GM19035 (cell line): ENCODE results near the gene CPS1.

ENCODE experiments used
- ATAC-seq: cut with Tn5 transposase; IDR thresholded peaks from one replicate; pipeline ENCODE4 v1.9.1; 2021; ENCODE audit not compliant: unreplicated experiment

Gene CPS1

GRCh38 chr2:210604666-210605065 lies 48.3 kb downstream of the CPS1 start:
- ATAC-seq, result no peak

- ATAC-seq, result no peak
Measured at GRCh38 chr2:210606001-210606400, 49.6 kb downstream of the CPS1 start.

- ATAC-seq, result no peak
Measured at GRCh38 chr2:210611466-210611865, 55.1 kb downstream of the CPS1 start.

GRCh38 chr2:210616074-210616473 lies 59.7 kb downstream of the CPS1 start:
- no peak for ATAC-seq

- no peak for ATAC-seq
Measured at GRCh38 chr2:210617318-210617717, 60.9 kb downstream of the CPS1 start.

GRCh38 chr2:210617732-210618330 lies 61.4 kb downstream of the CPS1 start:
- ATAC-seq, result no peak

GRCh38 chr2:210620456-210620855 lies 64.1 kb downstream of the CPS1 start:
- ATAC-seq, result no peak

GRCh38 chr2:210623506-210623905 lies 67.1 kb downstream of the CPS1 start:
- no peak for ATAC-seq

- no peak for ATAC-seq
Measured at GRCh38 chr2:210626849-210627248, 70.5 kb downstream of the CPS1 start.

- no peak for ATAC-seq
Measured at GRCh38 chr2:210630873-210631560, 74.6 kb downstream of the CPS1 start.

- no peak for ATAC-seq
Measured at GRCh38 chr2:210633699-210634098, 77.3 kb downstream of the CPS1 start.

GRCh38 chr2:210635257-210635656 lies 78.9 kb downstream of the CPS1 start:
- no peak for ATAC-seq

GRCh38 chr2:210642333-210642732 lies 85.9 kb downstream of the CPS1 start:
- ATAC-seq, result no peak

- no peak for ATAC-seq
Measured at GRCh38 chr2:210647151-210647550, 90.8 kb downstream of the CPS1 start.

GRCh38 chr2:210654091-210654490 lies 97.7 kb downstream of the CPS1 start:
- ATAC-seq, result no peak

GRCh38 chr2:210655229-210655975 lies 99.0 kb downstream of the CPS1 start:
- ATAC-seq, result no peak

- ATAC-seq, result no peak
Measured at GRCh38 chr2:210657874-210658273, 101.5 kb downstream of the CPS1 start.

- no peak for ATAC-seq
Measured at GRCh38 chr2:210660751-210661150, 104.4 kb downstream of the CPS1 start.

- ATAC-seq, result no peak
Measured at GRCh38 chr2:210662560-210662959, 106.2 kb downstream of the CPS1 start.

GRCh38 chr2:210663631-210664089 lies 107.3 kb downstream of the CPS1 start:
- no peak for ATAC-seq

GRCh38 chr2:210667711-210668110 lies 111.3 kb downstream of the CPS1 start:
- ATAC-seq, result no peak

- no peak for ATAC-seq
Measured at GRCh38 chr2:210671065-210671464, 114.7 kb downstream of the CPS1 start.
